Endothelial cell of umbilical vein (primary cell): ENCODE measurements around the gene OVCH2. TPM values are rescaled to one million over a fixed set of nuclear protein-coding genes. Genes with fewer than 3 reads are reported as not detected.
"Not testable (repeated sequence)": the region's sequence is repeated elsewhere in the genome, so short reads cannot be mapped to it uniquely, and the experiment has no call there.

ENCODE experiments used
- BruUV-seq: library from RNA; stranded (reverse); fragments of 400-500 nt; replicated peaks from 2 replicates; lab custom pipeline; 2021; lab: Mats Ljungman, UMichigan
- CTCF ChIA-PET: fragments of 300-600, 350-600 bp; sonication (Branson Sonifier 250); formaldehyde crosslinking; loops from one replicate; lab custom pipeline; 2021; ENCODE audit warnings: antibody characterized with exemption, inconsistent platforms; lab: Charles Lee
- POLR2A ChIA-PET: fragments of 300-600, 350-600 bp; sonication (Branson Sonifier 250); formaldehyde crosslinking; loops from one replicate; lab custom pipeline; 2021; ENCODE audit warnings: antibody characterized with exemption, inconsistent platforms; lab: Charles Lee
- DNase-seq: peaks from one replicate; pipeline ENCODE4 v3.0.0-alpha.2; 2011; ENCODE audit warnings: low read depth, low spot score
- FAIRE-seq: peaks from 2 replicates; lab custom pipeline; 2011; peaks lifted over from hg19 to GRCh38; lab: Jason Lieb, UNC
- H2AFZ ChIP-seq: 2 replicates; pipeline ENCODE4 v1.6.0; 2012; ENCODE audit warnings: low read depth, low read length, control low read depth, inconsistent platforms
- H3K27ac ChIP-seq: 2 replicates; pipeline ENCODE4 v1.5.1; 2011; ENCODE audit warnings: low read depth, mild to moderate bottlenecking, control low read depth, low read length, moderate library complexity; ENCODE audit not compliant: insufficient read depth
- H3K27me3 ChIP-seq, 2 experiments: 2 replicates each; pipeline versions ENCODE4 v1.6.0 to v1.6.1; 2011; ENCODE audit warnings: low read length in 2 of 2, mixed read lengths in 1 of 2; ENCODE audit not compliant: control insufficient read depth in 2 of 2, insufficient read depth in 2 of 2
- H3K36me3 ChIP-seq, 2 experiments: 2 replicates in 1 of 2; 3 replicates in 1 of 2; pipeline ENCODE4 v1.5.1; 2011; ENCODE audit warnings: low read length in 2 of 2, mild to moderate bottlenecking in 1 of 2, moderate library complexity in 1 of 2; ENCODE audit not compliant: control insufficient read depth in 2 of 2, insufficient read depth in 2 of 2; ENCODE audit errors: extremely low read depth in 1 of 2
- H3K4me1 ChIP-seq: 3 replicates; pipeline ENCODE4 v1.5.1; 2011; ENCODE audit warnings: mild to moderate bottlenecking, low read length; ENCODE audit not compliant: control insufficient read depth, insufficient read depth; ENCODE audit errors: extremely low read depth
- H3K4me2 ChIP-seq: 2 replicates; pipeline ENCODE4 v1.6.1; 2011; ENCODE audit warnings: low read length, control low read depth, mixed read lengths; ENCODE audit not compliant: insufficient read depth
- H3K4me3 ChIP-seq, 3 experiments: fragments of 200-600 bp in 1 of 3; sonication (generic), shearing (Covaris generic) in 1 of 3; replicated peaks in 1 of 3; 2 replicates each; pipeline ENCODE4 v1.5.1; 2011 to 2016; ENCODE audit warnings: control low read depth in 3 of 3, low read length in 3 of 3, mild to moderate bottlenecking in 2 of 3, inconsistent platforms in 1 of 3, low read depth in 1 of 3, moderate library complexity in 1 of 3; ENCODE audit not compliant: insufficient read depth in 1 of 3
- H3K79me2 ChIP-seq: 2 replicates; pipeline ENCODE4 v1.6.0; 2012; ENCODE audit warnings: low read length, inconsistent platforms; ENCODE audit not compliant: control insufficient read depth, insufficient read depth
- H3K9ac ChIP-seq: replicated peaks from 2 replicates; pipeline ENCODE3; 2011; ENCODE audit warnings: low read length, control low read depth; ENCODE audit not compliant: insufficient read depth; ENCODE audit errors: extremely low read depth
- H3K9me1 ChIP-seq: replicated peaks from 3 replicates; pipeline ENCODE4 v1.6.0; 2011; ENCODE audit warnings: mild to moderate bottlenecking, low read length; ENCODE audit not compliant: control insufficient read depth, insufficient read depth; ENCODE audit errors: extremely low read depth
- H3K9me3 ChIP-seq: replicated peaks from 2 replicates; pipeline ENCODE4 v1.5.1; 2012; ENCODE audit warnings: low read length, inconsistent platforms; ENCODE audit not compliant: control insufficient read depth, insufficient read depth
- H4K20me1 ChIP-seq: replicated peaks from 2 replicates; pipeline ENCODE3; 2011; ENCODE audit warnings: mild to moderate bottlenecking, low read length; ENCODE audit not compliant: control insufficient read depth, insufficient read depth; ENCODE audit errors: extremely low read depth
- CTCF ChIP-seq, 2 donors: IDR thresholded peaks; 1 replicate in 1 of 2; 2 replicates in 1 of 2; pipeline ENCODE4 v1.5.1; 2011; ENCODE audit warnings: low read length in 2 of 2, mild to moderate bottlenecking in 2 of 2, moderate library complexity in 2 of 2, control low read depth in 1 of 2, inconsistent platforms in 1 of 2, low read depth in 1 of 2; ENCODE audit not compliant: insufficient read depth in 1 of 2; ENCODE audit errors: extremely low read depth in 1 of 2
- EZH2 ChIP-seq: IDR thresholded peaks from 2 replicates; pipeline ENCODE4 v1.6.1; 2012; ENCODE audit warnings: borderline replicate concordance, low read depth, mild to moderate bottlenecking, moderate library complexity, low read length, inconsistent platforms; ENCODE audit not compliant: severe bottlenecking
- FOS ChIP-seq: IDR thresholded peaks from 2 replicates; pipeline ENCODE4 v1.6.1; 2011; ENCODE audit warnings: mild to moderate bottlenecking, low read length, moderate library complexity, borderline replicate concordance; ENCODE audit not compliant: insufficient read depth
- GATA2 ChIP-seq: IDR thresholded peaks from 2 replicates; pipeline ENCODE4 v1.7.0; 2011; ENCODE audit warnings: low read depth, mild to moderate bottlenecking, moderate library complexity, mixed read lengths, low read length; ENCODE audit not compliant: insufficient read length, insufficient read depth
- JUN ChIP-seq: IDR thresholded peaks from 2 replicates; pipeline ENCODE4 v1.6.1; 2011; ENCODE audit warnings: borderline replicate concordance, low read depth; ENCODE audit not compliant: insufficient read length, insufficient read depth
- MAX ChIP-seq: IDR thresholded peaks from 2 replicates; pipeline ENCODE4 v1.6.1; 2011; ENCODE audit not compliant: insufficient read depth, insufficient read length
- MYC ChIP-seq: IDR thresholded peaks from one replicate; pipeline ENCODE4 v1.6.1; 2011; ENCODE audit warnings: mild to moderate bottlenecking, low read depth, low read length
- POLR2A ChIP-seq: IDR thresholded peaks from 2 replicates; pipeline ENCODE4 v1.6.1; 2012; ENCODE audit warnings: low read depth, mild to moderate bottlenecking, control low read depth, low read length
- POLR2AphosphoS5 ChIP-seq: IDR thresholded peaks from 2 replicates; pipeline ENCODE4 v1.6.1; 2012; ENCODE audit warnings: low read depth, mild to moderate bottlenecking, control low read depth, low read length, moderate library complexity; ENCODE audit not compliant: insufficient read depth
- dilution Hi-C: fragments of 300-500 bp; cut with MboI; formaldehyde crosslinking; loops from one replicate; pipeline ENCODE4 v1.15.0; 2019; ENCODE audit warnings: low sequenced_read_pairs; ENCODE audit not compliant: extremely low pct_ligation_motif_present
- intact Hi-C: fragments of 100-400 bp; cut with micrococcal nuclease; formaldehyde crosslinking; loops from one replicate; pipeline ENCODE4 v1.10.0; 2022
- polyA plus RNA-seq, 4 experiments: library from polyadenylated mRNA; depleted of rRNA in 3 of 4; stranded (reverse) in 3 of 4; unstranded in 1 of 4; fragments of >200 nt; gene quantifications; 2 replicates each; pipeline versions ENCODE4 v1.2.1 to v1.2.3, GENCODE V29; 2011 to 2012; ENCODE audit warnings: missing spikeins in 1 of 4
- total RNA-seq: library from RNA; stranded (reverse); gene quantifications from 2 replicates; pipeline ENCODE4 v1.2.3, GENCODE V29; 2021

Gene OVCH2
- total and polyA plus RNA-seq, 2 donors (not counting 3 experiments of a cell fraction or from before 2014, with no cell fraction given) = not detected

- Histone ChIP-seq H3K36me3 (no peaks in the 10 kb centered on the region), H3K27me3 (no peaks in the 10 kb centered on the region), H3K4me3 (no peak overlapping the region), H3K4me2 (no peak overlapping the region), H2AFZ (no peak overlapping the region), H3K9me3 (no peaks in the 10 kb centered on the region), H3K79me2 (no peaks in the 10 kb centered on the region), H3K4me1 (no peaks in the 10 kb centered on the region), H3K9ac (no peak overlapping the region), H3K9me1 (no peaks in the 10 kb centered on the region), H3K27ac (no peak overlapping the region), H4K20me1 (no peaks in the 10 kb centered on the region)
- no TSS peak for BruUV-seq
- intact Hi-C loops (no loop called here), dilution Hi-C loops (no loop called here)
- DNase-seq (no peak), FAIRE-seq (no peak)
- TF ChIP-seq CTCF (IDR thresholded peaks at IDR 0.05; ENCODE audit: extremely low read depth in 1 of 2, insufficient read depth in 1 of 2, low read depth in 1 of 2, low read length in 2 of 2) (no peak), FOS (no peak), EZH2 (no peak), MYC (no peak), MAX (no peak), JUN (no peak), POLR2AphosphoS5 (no peak), POLR2A (no peak), GATA2 (no peak)
- ChIA-PET CTCF (no interaction called here), POLR2A (no interaction called here)
These were observed 43.2 kb upstream of the OVCH2 start for GRCh38 chr11:7749456-7749855.

- H3K27ac ChIP-seq, CTCF ChIA-PET, H3K9me1 ChIP-seq, dilution Hi-C loops, DNase-seq, H3K9ac ChIP-seq, H3K4me1 ChIP-seq, H3K4me3 ChIP-seq, H3K9me3 ChIP-seq, H3K4me2 ChIP-seq, POLR2A ChIA-PET, FAIRE-seq, H3K27me3 ChIP-seq, H4K20me1 ChIP-seq, H3K36me3 ChIP-seq, H3K79me2 ChIP-seq, H2AFZ ChIP-seq, BruUV-seq, intact Hi-C loops: not testable (repeated sequence)
These were observed 28.5 kb upstream of the OVCH2 start for GRCh38 chr11:7734767-7735166.
